ENCODE data around the gene DEFB131B. TPM values are rescaled to one million over a fixed set of nuclear protein-coding genes. Genes with fewer than 3 reads are reported as not detected.
A peak's percentile ranks its signal among the peaks of the same experiment; 100 is the strongest.

The DEFB131B gene
- total RNA-seq, 2 experiments from 2014 or later, result not detected

GRCh38 chr11:71933141-71933933 is 55.1 kb downstream of the DEFB131B start:
- CTCF ChIA-PET (ENCODE audit: unreplicated experiment), result no interaction called here
- Histone ChIP-seq H3K27ac (ENCODE audit: low read depth, low read length, poor library complexity, severe bottlenecking) (no peak overlapping the region), H2AFZ (ENCODE audit: low read length) (no peak overlapping the region), H3K79me2 (ENCODE audit: insufficient read depth, low read depth, low read length) (peaks cover 68% of the 10 kb centered on the region; the same call in 1 of the 2 replicates), H3K4me3 (ENCODE audit: low read depth, low read length, poor library complexity, severe bottlenecking) (no peak overlapping the region), H3K9me2 (ENCODE audit: insufficient read depth, low read length) (no peaks in the 10 kb centered on the region), H3K9me3 (ENCODE audit: low read length) (no peaks in the 10 kb centered on the region), H3K36me3 (ENCODE audit: insufficient read depth, low read length) (0 out of 2 replicates have a peak, but pooled peaks cover 3% of the 10 kb centered on the region), H3K4me2 (ENCODE audit: low read length) (peak overlapping the region; percentile 13; the same call in 1 of the 2 replicates), H3K4me1 (ENCODE audit: insufficient read depth, low read length, poor library complexity, severe bottlenecking) (peaks cover 30% of the 10 kb centered on the region), H4K20me1 (ENCODE audit: insufficient read depth, low read length) (peaks cover 14% of the 10 kb centered on the region; the same call in 1 of the 2 replicates)
- intact Hi-C loops (cut with micrococcal nuclease; ENCODE audit: unreplicated experiment), result no loop called here
- no peak for TF ChIP-seq CTCF (conservative IDR thresholded peaks at IDR 0.05; ENCODE audit: low read length)
- no peak for TF ChIP-seq EZH2phosphoT487 (IDR thresholded peaks at IDR 0.05; ENCODE audit: borderline replicate concordance, low read depth, low read length)
- POLR2A ChIA-PET, result interaction anchor here (0.9 kb wide), 1 partner anchor 48 kb away, joined by 3 read pairs; no protein-coding TSS in a partner anchor
- no peak for DNase-seq (ENCODE audit: low spot score)
- no TSS peak for BruUV-seq (replicated peaks)

Small RNA genes lying within 50 kb of the gene (small RNA-seq; reads per million reads assigned to genes)
- gene RNA5SP342, result not detected

Other genes with a start within 250 kb of the DEFB131B start
- not detected in 2 replicates for gene DEFB108B, start 45.3 kb upstream of the DEFB131B start, total RNA-seq (2014; rRNA removed; shearing (Covaris generic))
- not detected in 2 replicates for gene DEFB108B, start 45.3 kb upstream of the DEFB131B start, total RNA-seq (2022)
- gene XNDC1N, start 50.1 kb downstream of the DEFB131B start, total RNA-seq (2014; rRNA removed; shearing (Covaris generic)), result 32.2 and 33.3 TPM in 2 replicates
- gene XNDC1N, start 50.1 kb downstream of the DEFB131B start, total RNA-seq (2022), result 33.4 and 37.0 TPM in 2 replicates
- gene RNF121, start 50.6 kb downstream of the DEFB131B start, total RNA-seq (2014; rRNA removed; shearing (Covaris generic)), result 17.6 and 24.6 TPM in 2 replicates
- gene RNF121, start 50.6 kb downstream of the DEFB131B start, total RNA-seq (2022), result 28.1 and 28.5 TPM in 2 replicates
- gene IL18BP, start 120.5 kb downstream of the DEFB131B start, total RNA-seq (2014; rRNA removed; shearing (Covaris generic)), result 4.2 and 5.7 TPM in 2 replicates
- 10.3 and 12.4 TPM in 2 replicates for gene IL18BP, start 120.5 kb downstream of the DEFB131B start, total RNA-seq (2022)
- gene NUMA1, start 202.1 kb downstream of the DEFB131B start, total RNA-seq (2014; rRNA removed; shearing (Covaris generic)), result 159 and 160 TPM in 2 replicates
- 148 and 172 TPM in 2 replicates for gene NUMA1, start 202.1 kb downstream of the DEFB131B start, total RNA-seq (2022)
- gene LRRC51, start 202.4 kb downstream of the DEFB131B start, total RNA-seq (2014; rRNA removed; shearing (Covaris generic)), result 15.3 and 21.1 TPM in 2 replicates
- gene LRRC51, start 202.4 kb downstream of the DEFB131B start, total RNA-seq (2022), result 9.9 and 10.8 TPM in 2 replicates
- 50.7 and 64.1 TPM in 2 replicates for gene LAMTOR1, start 224.8 kb downstream of the DEFB131B start, total RNA-seq (2014; rRNA removed; shearing (Covaris generic))
- gene LAMTOR1, start 224.8 kb downstream of the DEFB131B start, total RNA-seq (2022), result 58.6 and 61.8 TPM in 2 replicates
- not detected in 2 replicates for gene TOMT, start 227.5 kb downstream of the DEFB131B start, total RNA-seq (2014; rRNA removed; shearing (Covaris generic))
- not detected in 2 replicates for gene TOMT, start 227.5 kb downstream of the DEFB131B start, total RNA-seq (2022)
- gene ANAPC15, start 234.2 kb downstream of the DEFB131B start, total RNA-seq (2014; rRNA removed; shearing (Covaris generic)), result 48.2 and 77.7 TPM in 2 replicates
- 61.2 and 62.4 TPM in 2 replicates for gene ANAPC15, start 234.2 kb downstream of the DEFB131B start, total RNA-seq (2022)